Measurements from ENCODE around the gene ALOX12.

GRCh38 chr17:7034955-7035590, 39.2 kb downstream of the ALOX12 start:
- TF ChIP-seq CTCF (IDR thresholded peaks at IDR 0.05) (peak in 1 of 5 experiments; percentile 27), POLR2AphosphoS5 (IDR thresholded peaks at IDR 0.05) (no peak), POLR2A (IDR thresholded peaks at IDR 0.05) (no peak)
